Measurements from ENCODE around the gene PIK3R5.

DNA sequence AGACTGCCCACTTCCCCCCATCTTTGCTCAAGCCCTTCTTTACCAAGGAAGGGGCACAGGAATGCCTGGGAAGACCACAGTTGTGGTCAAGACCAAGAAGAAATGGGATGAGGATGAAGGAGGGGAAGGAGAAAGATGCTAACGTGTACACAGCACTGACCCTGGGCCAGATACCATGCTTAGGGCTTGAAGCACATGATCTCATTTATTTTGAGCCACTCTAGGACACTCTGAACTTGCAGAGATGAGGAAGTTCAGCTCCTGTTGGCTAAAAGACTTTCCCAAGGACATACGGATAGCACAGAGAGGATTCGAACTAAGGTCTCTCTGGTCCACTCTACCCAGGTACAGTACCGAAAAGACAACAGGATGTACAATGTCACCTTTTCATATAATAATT is 42.6 kb downstream of the PIK3R5 start:
- TF ChIP-seq, protein P1, sequence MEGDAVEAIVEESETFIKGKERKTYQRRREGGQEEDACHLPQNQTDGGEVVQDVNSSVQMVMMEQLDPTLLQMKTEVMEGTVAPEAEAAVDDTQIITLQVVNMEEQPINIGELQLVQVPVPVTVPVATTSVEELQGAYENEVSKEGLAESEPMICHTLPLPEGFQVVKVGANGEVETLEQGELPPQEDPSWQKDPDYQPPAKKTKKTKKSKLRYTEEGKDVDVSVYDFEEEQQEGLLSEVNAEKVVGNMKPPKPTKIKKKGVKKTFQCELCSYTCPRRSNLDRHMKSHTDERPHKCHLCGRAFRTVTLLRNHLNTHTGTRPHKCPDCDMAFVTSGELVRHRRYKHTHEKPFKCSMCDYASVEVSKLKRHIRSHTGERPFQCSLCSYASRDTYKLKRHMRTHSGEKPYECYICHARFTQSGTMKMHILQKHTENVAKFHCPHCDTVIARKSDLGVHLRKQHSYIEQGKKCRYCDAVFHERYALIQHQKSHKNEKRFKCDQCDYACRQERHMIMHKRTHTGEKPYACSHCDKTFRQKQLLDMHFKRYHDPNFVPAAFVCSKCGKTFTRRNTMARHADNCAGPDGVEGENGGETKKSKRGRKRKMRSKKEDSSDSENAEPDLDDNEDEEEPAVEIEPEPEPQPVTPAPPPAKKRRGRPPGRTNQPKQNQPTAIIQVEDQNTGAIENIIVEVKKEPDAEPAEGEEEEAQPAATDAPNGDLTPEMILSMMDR (optimal IDR thresholded peaks at IDR 0.05 in 1 of 3, IDR thresholded peaks at IDR 0.05 in 1 of 3, conservative IDR thresholded peaks at IDR 0.05 in 1 of 3; ENCODE audit: extremely low read depth in 1 of 3, insufficient read depth in 2 of 3, low read length in 3 of 3), result no peak
- TF ChIP-seq EZH2 (IDR thresholded peaks at IDR 0.05; ENCODE audit: low read length), result no peak
